ENCODE results near the gene DYRK4. TPM values are rescaled to one million over a fixed set of nuclear protein-coding genes. Genes with fewer than 3 reads are reported as not detected.

DYRK4 gene
- total and polyA plus RNA-seq, 2 donors (not counting 1 experiment from before 2014, with no cell fraction given) = 55.2 to 63.1 TPM

GRCh38 chr12:4526923-4527546, 35.0 kb upstream of the DYRK4 start:
- no peak overlapping the region for H3K4me3 ChIP-seq (replicated peaks in 1 of 4; ENCODE audit: control extremely low read depth in 1 of 4, insufficient read depth in 1 of 4, low read depth in 3 of 4, low read length in 4 of 4)
- no peak overlapping the region for H2AFZ ChIP-seq (ENCODE audit: low read length)
- peak; percentile 7 to 45 for DNase-seq (ENCODE audit: low read depth in 2 of 2)
- no peaks in the 10 kb centered on the region for H3K79me2 ChIP-seq (ENCODE audit: control insufficient read depth, insufficient read depth, low read length)
- no peak overlapping the region for H3K27ac ChIP-seq (ENCODE audit: insufficient read depth, low read length)
- H3K4me2 ChIP-seq (ENCODE audit: extremely low read depth, insufficient read depth, low read length) = no peak overlapping the region
- H3K9me3 ChIP-seq (ENCODE audit: control insufficient read depth, insufficient read depth, low read depth, low read length) = no peaks in the 10 kb centered on the region
- H3K27me3 ChIP-seq (ENCODE audit: control insufficient read depth, insufficient read depth, low read length) = no peaks in the 10 kb centered on the region
- no peaks in the 10 kb centered on the region for H3K36me3 ChIP-seq (ENCODE audit: control insufficient read depth, insufficient read depth, low read length)
- no peaks in the 10 kb centered on the region for H3K4me1 ChIP-seq (ENCODE audit: control insufficient read depth, extremely low read depth, insufficient read depth, low read length)
- H4K20me1 ChIP-seq (ENCODE audit: control insufficient read depth, extremely low read depth, insufficient read depth, low read length) = no peaks in the 10 kb centered on the region
- TF ChIP-seq EZH2 (IDR thresholded peaks at IDR 0.05; ENCODE audit: low read length, missing control alignments) (no peak), CTCF (conservative IDR thresholded peaks at IDR 0.05 in 1 of 2, IDR thresholded peaks at IDR 0.05 in 1 of 2; ENCODE audit: low read depth in 1 of 2, low read length in 2 of 2) (peak in 1 of 2 donors; percentile 21)
- H3K9ac ChIP-seq (ENCODE audit: insufficient read depth, low read length) = no peak overlapping the region

- H3K4me3 ChIP-seq (replicated peaks in 1 of 4; ENCODE audit: control extremely low read depth in 1 of 4, insufficient read depth in 1 of 4, low read depth in 3 of 4, low read length in 4 of 4) = no peak overlapping the region
- H3K27ac ChIP-seq (ENCODE audit: insufficient read depth, low read length) = no peak overlapping the region
- no peak overlapping the region for H2AFZ ChIP-seq (ENCODE audit: low read length)
- no peaks in the 10 kb centered on the region for H3K36me3 ChIP-seq (ENCODE audit: control insufficient read depth, insufficient read depth, low read length)
- H3K79me2 ChIP-seq (ENCODE audit: control insufficient read depth, insufficient read depth, low read length) = no peaks in the 10 kb centered on the region
- H4K20me1 ChIP-seq (ENCODE audit: control insufficient read depth, extremely low read depth, insufficient read depth, low read length) = no peaks in the 10 kb centered on the region
- no peaks in the 10 kb centered on the region for H3K4me1 ChIP-seq (ENCODE audit: control insufficient read depth, extremely low read depth, insufficient read depth, low read length)
- TF ChIP-seq CTCF (conservative IDR thresholded peaks at IDR 0.05 in 1 of 2, IDR thresholded peaks at IDR 0.05 in 1 of 2; ENCODE audit: low read depth in 1 of 2, low read length in 2 of 2) = no peak
- no peaks in the 10 kb centered on the region for H3K9me3 ChIP-seq (ENCODE audit: control insufficient read depth, insufficient read depth, low read depth, low read length)
- DNase-seq (ENCODE audit: low read depth in 2 of 2) = no peak
- no peak overlapping the region for H3K4me2 ChIP-seq (ENCODE audit: extremely low read depth, insufficient read depth, low read length)
- H3K9ac ChIP-seq (ENCODE audit: insufficient read depth, low read length) = no peak overlapping the region
- H3K27me3 ChIP-seq (ENCODE audit: control insufficient read depth, insufficient read depth, low read length) = no peaks in the 10 kb centered on the region
These were observed 31.8 kb upstream of the DYRK4 start for GRCh38 chr12:4530160-4530559.

- Histone ChIP-seq H3K4me1 (ENCODE audit: control insufficient read depth, extremely low read depth, insufficient read depth, low read length) (no peaks in the 10 kb centered on the region), H3K27me3 (ENCODE audit: control insufficient read depth, insufficient read depth, low read length) (no peaks in the 10 kb centered on the region), H2AFZ (ENCODE audit: low read length) (no peak overlapping the region), H3K9me3 (ENCODE audit: control insufficient read depth, insufficient read depth, low read depth, low read length) (no peaks in the 10 kb centered on the region), H3K4me2 (ENCODE audit: extremely low read depth, insufficient read depth, low read length) (no peak overlapping the region), H3K27ac (ENCODE audit: insufficient read depth, low read length) (no peak overlapping the region), H3K9ac (ENCODE audit: insufficient read depth, low read length) (no peak overlapping the region), H3K4me3 (replicated peaks in 1 of 4; ENCODE audit: control extremely low read depth in 1 of 4, insufficient read depth in 1 of 4, low read depth in 3 of 4, low read length in 4 of 4) (no peak overlapping the region), H3K36me3 (ENCODE audit: control insufficient read depth, insufficient read depth, low read length) (no peaks in the 10 kb centered on the region), H4K20me1 (ENCODE audit: control insufficient read depth, extremely low read depth, insufficient read depth, low read length) (no peaks in the 10 kb centered on the region), H3K79me2 (ENCODE audit: control insufficient read depth, insufficient read depth, low read length) (peaks cover 3% of the 10 kb centered on the region)
- no peak for TF ChIP-seq EZH2 (IDR thresholded peaks at IDR 0.05; ENCODE audit: low read length, missing control alignments)
- no peak for TF ChIP-seq CTCF (conservative IDR thresholded peaks at IDR 0.05 in 1 of 2, IDR thresholded peaks at IDR 0.05 in 1 of 2; ENCODE audit: low read depth in 1 of 2, low read length in 2 of 2)
- no peak for DNase-seq (ENCODE audit: low read depth in 2 of 2)
These were observed 30.9 kb upstream of the DYRK4 start for GRCh38 chr12:4530982-4531586.
